IMR-90 (cell line): ENCODE data around the gene SEPHS2. TPM values are rescaled to one million over a fixed set of nuclear protein-coding genes. Genes with fewer than 3 reads are reported as not detected.

Experiments used
- ATAC-seq: fragments of 200-7000 bp; cut with Tn5 transposase; 2 replicates; pipeline ENCODE4 v1.9.1; 2020; ENCODE audit warnings: low read depth, mild to moderate bottlenecking, moderate library complexity
- BruUV-seq: library from RNA; stranded (reverse); fragments of 400-500 nt; replicated peaks from 2 replicates; lab custom pipeline; 2021; lab: Mats Ljungman, UMichigan
- CTCF ChIA-PET: fragments of 300-600 bp; formaldehyde crosslinking; extraction: SDS; loops from one replicate; lab custom pipeline; 2021; ENCODE audit warnings: antibody characterized with exemption; lab: Yijun Ruan, JAX
- POLR2A ChIA-PET: fragments of 300-600 bp; sonication (Branson Sonifier 250); formaldehyde crosslinking; loops from one replicate; lab custom pipeline; 2022; ENCODE audit warnings: antibody characterized with exemption; ENCODE audit not compliant: unreplicated experiment; lab: Charles Lee
- DNase-seq: peaks from one replicate; pipeline ENCODE4 v3.0.0; 2013
- H2AFZ ChIP-seq: replicated peaks from 2 replicates; pipeline ENCODE3; 2013; ENCODE audit warnings: low read length, mild to moderate bottlenecking; ENCODE audit not compliant: poor library complexity
- H2AK5ac ChIP-seq: 2 replicates; pipeline ENCODE4 v1.6.1; 2013; ENCODE audit warnings: low read depth, low read length, inconsistent platforms
- H2AK9ac ChIP-seq: replicated peaks from 2 replicates; pipeline ENCODE3; 2013; ENCODE audit warnings: mild to moderate bottlenecking, low read depth, low read length, moderate library complexity; ENCODE audit not compliant: poor library complexity
- H2BK120ac ChIP-seq: 2 replicates; pipeline ENCODE4 v1.6.1; 2013; ENCODE audit warnings: low read depth, low read length, inconsistent platforms
- H2BK15ac ChIP-seq: 3 replicates; pipeline ENCODE4 v1.6.1; 2013; ENCODE audit warnings: low read depth, low read length, inconsistent platforms
- H2BK20ac ChIP-seq: 2 replicates; pipeline ENCODE4 v1.6.1; 2013; ENCODE audit warnings: low read depth, mild to moderate bottlenecking, inconsistent platforms, low read length, moderate library complexity
- H2BK5ac ChIP-seq: 2 replicates; pipeline ENCODE4 v1.6.1; 2013; ENCODE audit warnings: mild to moderate bottlenecking, low read depth, low read length, inconsistent platforms; ENCODE audit not compliant: poor library complexity, severe bottlenecking
- H3K14ac ChIP-seq: replicated peaks from 2 replicates; pipeline ENCODE4 v1.6.1; 2013; ENCODE audit warnings: low read depth, low read length, inconsistent platforms
- H3K18ac ChIP-seq: 2 replicates; pipeline ENCODE4 v1.6.1; 2013; ENCODE audit warnings: low read depth, low read length, control low read depth
- H3K23ac ChIP-seq: 2 replicates; pipeline ENCODE4 v1.6.1; 2013; ENCODE audit warnings: low read depth, low read length, inconsistent platforms
- H3K27ac ChIP-seq: 2 replicates; pipeline ENCODE4 v1.5.1; 2013; ENCODE audit warnings: mild to moderate bottlenecking, control low read depth, low read length; ENCODE audit not compliant: insufficient read depth
- H3K27me3 ChIP-seq: 2 replicates; pipeline ENCODE4 v1.6.1; 2013; ENCODE audit warnings: low read length; ENCODE audit not compliant: control insufficient read depth, insufficient read depth
- H3K36me3 ChIP-seq: 2 replicates; pipeline ENCODE4 v1.6.1; 2013; ENCODE audit warnings: low read length, mixed read lengths; ENCODE audit not compliant: control insufficient read depth, insufficient read depth
- H3K4ac ChIP-seq: 2 replicates; pipeline ENCODE4 v1.6.1; 2013; ENCODE audit warnings: low read depth, low read length, inconsistent platforms
- H3K4me1 ChIP-seq: 2 replicates; pipeline ENCODE4 v1.6.1; 2013; ENCODE audit warnings: low read length, mixed read lengths; ENCODE audit not compliant: control insufficient read depth, insufficient read depth
- H3K4me2 ChIP-seq: 2 replicates; pipeline ENCODE4 v1.6.1; 2013; ENCODE audit warnings: low read depth, mild to moderate bottlenecking, control low read depth, low read length, moderate library complexity
- H3K4me3 ChIP-seq: 2 replicates; pipeline ENCODE4 v1.5.1; 2013; ENCODE audit warnings: low read depth, mild to moderate bottlenecking, control low read depth, low read length, moderate library complexity; ENCODE audit not compliant: insufficient read depth
- H3K56ac ChIP-seq: 2 replicates; pipeline ENCODE4 v1.6.1; 2013; ENCODE audit warnings: low read length, inconsistent platforms; ENCODE audit not compliant: insufficient read depth; ENCODE audit errors: extremely low read depth
- H3K79me1 ChIP-seq, 2 experiments: 2 replicates each; pipeline ENCODE4 v1.6.1; 2013; ENCODE audit warnings: low read length in 2 of 2, inconsistent platforms in 1 of 2, low read depth in 1 of 2
- H3K9ac ChIP-seq: 2 replicates; pipeline ENCODE4 v1.6.1; 2013; ENCODE audit warnings: low read depth, low read length, control low read depth
- H3K9me1 ChIP-seq: 2 replicates; pipeline ENCODE4 v1.6.1; 2013; ENCODE audit warnings: low read length, inconsistent platforms; ENCODE audit not compliant: insufficient read depth
- H3K9me3 ChIP-seq: 2 replicates; pipeline ENCODE4 v1.6.1; 2013; ENCODE audit warnings: low read length; ENCODE audit not compliant: control insufficient read depth, insufficient read depth
- H4K20me1 ChIP-seq: 2 replicates; pipeline ENCODE4 v1.6.1; 2013; ENCODE audit warnings: low read length, inconsistent platforms; ENCODE audit not compliant: insufficient read depth
- H4K5ac ChIP-seq: 2 replicates; pipeline ENCODE4 v1.6.1; 2013; ENCODE audit warnings: mild to moderate bottlenecking, low read depth, low read length, control low read depth
- H4K8ac ChIP-seq, 2 experiments: 2 replicates each; pipeline ENCODE4 v1.6.1; 2013; ENCODE audit warnings: low read depth in 2 of 2, low read length in 2 of 2, control low read depth in 1 of 2, inconsistent platforms in 1 of 2
- H4K91ac ChIP-seq: 2 replicates; pipeline ENCODE4 v1.6.1; 2013; ENCODE audit warnings: low read depth, low read length, inconsistent platforms; ENCODE audit not compliant: insufficient read depth
- BHLHE40 ChIP-seq: fragments of 150-350 bp; IDR thresholded peaks from 2 replicates; pipeline ENCODE4 v1.6.1; 2016; ENCODE audit warnings: mild to moderate bottlenecking, low read depth, low read length
- CHD1 ChIP-seq: IDR thresholded peaks from 2 replicates; pipeline ENCODE4 v1.6.1; 2012; ENCODE audit warnings: low read depth, low read length, improper control_type of control experiment
- CTCF ChIP-seq: conservative IDR thresholded peaks from 2 replicates; pipeline ENCODE4 v1.5.1; 2012; ENCODE audit warnings: mild to moderate bottlenecking, low read depth, low read length, improper control_type of control experiment
- MAZ ChIP-seq: IDR thresholded peaks from 2 replicates; pipeline ENCODE4 v1.6.1; 2012; ENCODE audit warnings: low read depth, mild to moderate bottlenecking, low read length, improper control_type of control experiment, moderate library complexity, borderline replicate concordance
- MXI1 ChIP-seq: IDR thresholded peaks from 2 replicates; pipeline ENCODE4 v1.6.1; 2012; ENCODE audit warnings: low read depth, mild to moderate bottlenecking, low read length, moderate library complexity, borderline replicate concordance
- NFE2L2 ChIP-seq: fragments of 150-350 bp; IDR thresholded peaks from 2 replicates; pipeline ENCODE4 v1.6.1; 2016; ENCODE audit warnings: low read depth, mild to moderate bottlenecking, low read length
- POLR2A ChIP-seq: IDR thresholded peaks from 2 replicates; pipeline ENCODE4 v1.6.1; 2012; ENCODE audit warnings: mild to moderate bottlenecking, low read depth, low read length
- RAD21 ChIP-seq: IDR thresholded peaks from 2 replicates; pipeline ENCODE4 v1.6.1; 2012; ENCODE audit warnings: low read length, improper control_type of control experiment
- RCOR1 ChIP-seq: IDR thresholded peaks from 2 replicates; pipeline ENCODE4 v1.6.1; 2012; ENCODE audit warnings: mild to moderate bottlenecking, low read length, improper control_type of control experiment; ENCODE audit not compliant: insufficient replicate concordance
- RFX5 ChIP-seq: IDR thresholded peaks from 2 replicates; pipeline ENCODE4 v1.8.0; 2012; ENCODE audit warnings: low read depth, mild to moderate bottlenecking, low read length, moderate library complexity
- SMC3 ChIP-seq: fragments of 150-350 bp; IDR thresholded peaks from 2 replicates; pipeline ENCODE4 v1.6.1; 2016; ENCODE audit warnings: low read depth, mild to moderate bottlenecking, antibody characterized with exemption, low read length, moderate library complexity
- WGBS, 2 experiments: methylation state at CpG; one replicate each; pipeline versions ENCODE4 v1.1.5 to v1.1.7; 2013; ENCODE audit warnings: missing lambda C conversion rate in 2 of 2; ENCODE audit not compliant: insufficient read length in 1 of 2; ENCODE audit errors: extremely low coverage in 2 of 2; 5-methylcytosine and 5-hydroxymethylcytosine counted together
- dilution Hi-C: fragments of 300-500 bp; cut with HindIII; formaldehyde crosslinking; loops from one replicate; pipeline ENCODE4 v1.14.3; 2018; ENCODE audit warnings: low sequenced_read_pairs; ENCODE audit not compliant: unreplicated experiment
- in situ Hi-C: fragments of 300-500 bp; cut with MboI; formaldehyde crosslinking; loops from 3 replicates; pipeline ENCODE4 v1.14.3; 2019; ENCODE audit warnings: low sequenced_read_pairs, inconsistent platforms, mixed read lengths
- intact Hi-C: fragments of 100-400 bp; cut with micrococcal nuclease; formaldehyde crosslinking; loops from 2 replicates; pipeline ENCODE4 v1.10.0; 2022
- polyA plus RNA-seq, 3 experiments: library from polyadenylated mRNA; depleted of rRNA; stranded (reverse); fragments of >200 nt; gene quantifications; 2 replicates each; pipeline ENCODE4 v1.2.3, GENCODE V29; 2012; ENCODE audit warnings: low replicate concordance in 1 of 3
- total RNA-seq: library from RNA; depleted of rRNA; stranded (reverse); fragments of >200 nt; gene quantifications from 2 replicates; pipeline ENCODE4 v1.2.3, GENCODE V29; 2012
- TF ChIP-seq, protein P1 (sequence below): fragments of 150-350 bp; IDR thresholded peaks from 2 replicates; pipeline ENCODE4 v1.6.1; 2017; ENCODE audit warnings: mild to moderate bottlenecking, antibody characterized with exemption, low read length, low read depth

The SEPHS2 gene
- total and polyA plus RNA-seq, 2 of the 4 experiments (the other 2 are of a cell fraction), result 10.4 to 31.4 TPM

- Histone ChIP-seq H3K18ac (no peak overlapping the region), H2BK15ac (no peak overlapping the region), H4K5ac (no peak overlapping the region), H3K27ac (no peak overlapping the region), H2BK5ac (no peak overlapping the region), H3K79me1 (peaks cover 0 to 21% of the 10 kb centered on the region in 2 experiments; a peak in 2 of 4 replicates), H4K91ac (no peak overlapping the region), H3K56ac (no peak overlapping the region), H3K36me3 (peaks cover 20% of the 10 kb centered on the region), H3K4me3 (no peak overlapping the region), H3K9ac (no peak overlapping the region), H3K9me1 (peaks cover 8% of the 10 kb centered on the region; the same call in 1 of the 2 replicates), H3K4me1 (no peaks in the 10 kb centered on the region), H2BK20ac (no peak overlapping the region), H2AK5ac (no peak overlapping the region), H3K9me3 (no peaks in the 10 kb centered on the region), H4K8ac (no peak overlapping the region), H3K4ac (no peak overlapping the region), H2AK9ac (no peak overlapping the region), H4K20me1 (peaks cover 9% of the 10 kb centered on the region; the same call in 1 of the 2 replicates), H3K27me3 (no peaks in the 10 kb centered on the region), H3K23ac (no peak overlapping the region), H3K14ac (no peak overlapping the region), H2AFZ (no peak overlapping the region), H3K4me2 (no peak overlapping the region), H2BK120ac (no peak overlapping the region)
- intact Hi-C loops, result no loop called here
- in situ Hi-C loops, result loop anchor here (25.0 kb wide), 1 partner anchor 234 kb away; the partner anchor contains the start of genes BOLA2B, CORO1A, SLX1A and SULT1A3
- ATAC-seq (no peak), DNase-seq (no peak)
- ChIA-PET CTCF (interaction anchor here (1.1 kb wide), 1 partner anchor 9 kb away, joined by 4 read pairs; the partner anchor contains the start of gene DCTPP1), POLR2A (no interaction called here)
- 73% methylated on average over 2 of the region's 5 CpGs; no CpG with 5 or more reads in 1 of the 2 experiments for WGBS, 2 experiments
- BruUV-seq, result no TSS peak
- TF ChIP-seq RCOR1, result no peak
- TF ChIP-seq CHD1, result no peak
- no peak for TF ChIP-seq CTCF
- TF ChIP-seq RAD21, result no peak
- TF ChIP-seq, protein P1, sequence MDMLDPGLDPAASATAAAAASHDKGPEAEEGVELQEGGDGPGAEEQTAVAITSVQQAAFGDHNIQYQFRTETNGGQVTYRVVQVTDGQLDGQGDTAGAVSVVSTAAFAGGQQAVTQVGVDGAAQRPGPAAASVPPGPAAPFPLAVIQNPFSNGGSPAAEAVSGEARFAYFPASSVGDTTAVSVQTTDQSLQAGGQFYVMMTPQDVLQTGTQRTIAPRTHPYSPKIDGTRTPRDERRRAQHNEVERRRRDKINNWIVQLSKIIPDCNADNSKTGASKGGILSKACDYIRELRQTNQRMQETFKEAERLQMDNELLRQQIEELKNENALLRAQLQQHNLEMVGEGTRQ, result no peak
- no peak for TF ChIP-seq SMC3
- no peak for TF ChIP-seq MAZ
- TF ChIP-seq RFX5, result no peak
- no peak for TF ChIP-seq MXI1
- no peak for TF ChIP-seq NFE2L2
- TF ChIP-seq POLR2A, result no peak
- TF ChIP-seq BHLHE40, result no peak
- dilution Hi-C loops, result no loop called here
Observed at GRCh38 chr16:30421010-30421409, 24.7 kb downstream of the SEPHS2 start.
